HCT116 (cell line): ENCODE data around the gene CEACAM6. TPM values are rescaled to one million over a fixed set of nuclear protein-coding genes. Genes with fewer than 3 reads are reported as not detected.

ENCODE experiments used
- ATAC-seq: fragments of 200-7000 bp; cut with Tn5 transposase; 2 replicates; pipeline ENCODE4 v1.9.1; 2020; ENCODE audit warnings: mild to moderate bottlenecking, moderate library complexity
- BruUV-seq: library from RNA; stranded (reverse); fragments of 400-500 nt; replicated peaks from 2 replicates; lab custom pipeline; 2021; lab: Mats Ljungman, UMichigan
- CTCF ChIA-PET: fragments of 300-600 bp; sonication (Branson Sonifier 250); formaldehyde crosslinking; loops from one replicate; lab custom pipeline; 2021; ENCODE audit warnings: antibody characterized with exemption; lab: Charles Lee
- POLR2A ChIA-PET: fragments of 300-600, 350-600 bp; sonication (Branson Sonifier 250); formaldehyde crosslinking; loops from one replicate; lab custom pipeline; 2021; ENCODE audit warnings: antibody characterized with exemption; lab: Charles Lee
- RAD21 ChIA-PET, 2 experiments: fragments of 300-600 bp; sonication (Branson Sonifier 250); formaldehyde crosslinking; loops; one replicate each; lab custom pipeline; 2023; ENCODE audit warnings: low total read pairs in 2 of 2; ENCODE audit not compliant: uncharacterized antibody in 2 of 2, unreplicated experiment in 2 of 2, low non-redundant PET in 1 of 2; lab: Charles Lee
- DNase-seq: peaks from one replicate; pipeline ENCODE4 v3.0.0-alpha.2; 2010; ENCODE audit warnings: low read depth, low spot score
- H2AFZ ChIP-seq: fragments of 200-600 bp; shearing (Covaris generic), sonication (generic); 2 replicates; pipeline ENCODE4 v1.6.1; 2017; ENCODE audit warnings: low read depth, mixed run types, mixed read lengths, antibody characterized with exemption, low read length; ENCODE audit not compliant: poor library complexity, severe bottlenecking
- H3K27ac ChIP-seq: 2 replicates; pipeline ENCODE4 v1.5.1; 2012; ENCODE audit warnings: low read depth, low read length
- H3K27me3 ChIP-seq: fragments of 200-600 bp; sonication (generic); 2 replicates; pipeline ENCODE4 v1.6.1; 2016; ENCODE audit warnings: mixed run types, low read length, mixed read lengths; ENCODE audit not compliant: insufficient read depth
- H3K36me3 ChIP-seq, 2 experiments: fragments of 200-500 bp in 1 of 2; fragments of 200-600 bp in 1 of 2; sonication (Bioruptor generic) in 1 of 2; sonication (generic) in 1 of 2; 2 replicates each; pipeline versions ENCODE4 v1.5.1 to v1.6.1; 2014 to 2016; ENCODE audit warnings: low read length in 2 of 2, inconsistent platforms in 1 of 2, mixed read lengths in 1 of 2, mixed run types in 1 of 2; ENCODE audit not compliant: insufficient read depth in 2 of 2, control insufficient read depth in 1 of 2
- H3K4me1 ChIP-seq, 2 experiments: fragments of 200-600 bp in 1 of 2; sonication (generic) in 1 of 2; 2 replicates each; pipeline versions ENCODE4 v1.5.1 to v1.6.1; 2012 to 2017; ENCODE audit warnings: low read length in 2 of 2, inconsistent platforms in 1 of 2, mild to moderate bottlenecking in 1 of 2, mixed read lengths in 1 of 2, mixed run types in 1 of 2, moderate library complexity in 1 of 2; ENCODE audit not compliant: insufficient read depth in 2 of 2, control insufficient read depth in 1 of 2
- H3K4me2 ChIP-seq: fragments of 200-600 bp; sonication (generic); 2 replicates; pipeline ENCODE4 v1.6.1; 2017; ENCODE audit warnings: mixed run types, low read length, mixed read lengths
- H3K4me3 ChIP-seq, 2 experiments: fragments of 200-600 bp in 1 of 2; sonication (generic) in 1 of 2; replicated peaks in 1 of 2; 2 replicates each; pipeline ENCODE4 v1.5.1; 2011 to 2016; ENCODE audit warnings: low read length in 2 of 2, control low read depth in 1 of 2, low read depth in 1 of 2, mild to moderate bottlenecking in 1 of 2, mixed read lengths in 1 of 2, mixed run types in 1 of 2
- H3K79me2 ChIP-seq: fragments of 200-600 bp; sonication (generic); 2 replicates; pipeline ENCODE4 v1.6.1; 2017; ENCODE audit warnings: mild to moderate bottlenecking, mixed run types, low read length, moderate library complexity, mixed read lengths; ENCODE audit not compliant: insufficient read depth
- H3K9ac ChIP-seq: fragments of 200-600 bp; sonication (generic); 2 replicates; pipeline ENCODE4 v1.6.1; 2016; ENCODE audit warnings: low read length, mixed read lengths
- H3K9me2 ChIP-seq: fragments of 200-600 bp; sonication (generic), shearing (Covaris generic); 2 replicates; pipeline ENCODE4 v1.6.1; 2017; ENCODE audit warnings: mixed run types, mild to moderate bottlenecking, moderate library complexity; ENCODE audit not compliant: insufficient read depth
- H3K9me3 ChIP-seq, 2 experiments: fragments of 200-500 bp in 1 of 2; fragments of 200-600 bp in 1 of 2; sonication (Bioruptor generic) in 1 of 2; sonication (generic) in 1 of 2; 2 replicates each; pipeline ENCODE4 v1.6.1; 2014 to 2017; ENCODE audit warnings: low read length in 2 of 2, mixed read lengths in 2 of 2, inconsistent platforms in 1 of 2, low read depth in 1 of 2, mild to moderate bottlenecking in 1 of 2, mixed run types in 1 of 2, moderate library complexity in 1 of 2; ENCODE audit not compliant: control insufficient read depth in 1 of 2, insufficient read depth in 1 of 2
- H4K20me1 ChIP-seq: fragments of 200-600 bp; sonication (generic), shearing (Covaris generic); 2 replicates; pipeline ENCODE4 v1.6.1; 2017; ENCODE audit warnings: mixed run types, mild to moderate bottlenecking, moderate library complexity; ENCODE audit not compliant: insufficient read depth
- CEBPB ChIP-seq: IDR thresholded peaks from 2 replicates; pipeline ENCODE4 v1.6.1; 2012; ENCODE audit warnings: low read depth
- MAX ChIP-seq: IDR thresholded peaks from 2 replicates; pipeline ENCODE4 v1.6.1; 2012
- RAD21 ChIP-seq: IDR thresholded peaks from 2 replicates; pipeline ENCODE4 v1.6.1; 2012; ENCODE audit warnings: low read depth, mild to moderate bottlenecking
- REST ChIP-seq: IDR thresholded peaks from 2 replicates; pipeline ENCODE4 v1.6.1; 2012; ENCODE audit warnings: low read depth
- SIN3A ChIP-seq: IDR thresholded peaks from 2 replicates; pipeline ENCODE4 v1.6.1; 2012; ENCODE audit warnings: low read depth
- SP1 ChIP-seq: IDR thresholded peaks from 2 replicates; pipeline ENCODE4 v1.6.1; 2012; ENCODE audit warnings: low read depth
- SRF ChIP-seq: IDR thresholded peaks from 2 replicates; pipeline ENCODE4 v1.6.1; 2012; ENCODE audit warnings: low read depth
- ZNF274 ChIP-seq: fragments of 200-500 bp; sonication (Bioruptor generic); IDR thresholded peaks from 2 replicates; pipeline ENCODE4 v1.6.1; 2014; ENCODE audit warnings: mild to moderate bottlenecking, low read depth, low read length, inconsistent platforms
- intact Hi-C: fragments of 100-400 bp; cut with micrococcal nuclease; formaldehyde crosslinking; loops from 2 replicates; pipeline ENCODE4 v1.10.0; 2022
- total RNA-seq: library from RNA; stranded (reverse); gene quantifications from one replicate; pipeline ENCODE4 v1.2.1, GENCODE V29; 2021; ENCODE audit not compliant: unreplicated experiment

The CEACAM6 gene
- total RNA-seq, 1 experiment from 2014 or later = 0.59 TPM

DNA sequence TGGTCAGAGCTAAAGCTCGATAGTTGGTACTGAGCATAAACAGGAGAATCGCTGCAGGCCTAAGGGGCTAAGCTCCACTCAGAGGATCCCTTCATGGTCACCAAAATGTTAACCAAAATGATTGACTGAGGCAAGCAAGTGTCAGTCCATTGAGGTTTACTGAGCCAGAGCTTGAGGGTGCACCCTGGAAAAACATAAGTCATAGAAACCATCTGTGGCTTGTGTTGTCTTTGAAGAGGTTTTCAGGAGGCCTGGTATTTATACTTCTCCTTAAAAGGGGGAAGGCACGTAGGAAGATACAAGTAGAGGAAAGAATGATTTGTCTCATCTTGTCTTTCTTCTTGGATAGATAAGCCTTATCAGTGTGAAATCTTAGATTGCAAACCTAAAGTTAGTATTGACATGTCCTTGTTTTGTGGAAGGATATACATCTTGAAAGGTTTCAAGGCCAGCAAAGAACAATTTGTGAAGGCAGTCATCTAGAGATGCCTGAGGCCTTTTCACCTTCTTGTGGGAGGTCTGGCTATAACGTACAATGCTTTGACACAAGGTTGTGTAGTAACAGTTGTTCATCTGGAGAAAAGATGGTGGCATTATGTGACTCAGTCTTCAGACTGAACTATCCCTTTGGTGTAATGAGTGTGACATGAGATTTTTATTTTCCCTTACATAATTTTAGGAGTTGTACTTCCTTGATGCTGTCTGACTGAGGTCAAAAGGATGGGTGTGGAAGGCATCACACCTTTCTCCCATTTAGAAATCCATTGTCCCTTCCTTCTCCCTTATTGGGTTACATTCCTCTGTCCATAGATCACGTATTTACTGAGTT is 14.7 kb upstream of the CEACAM6 start:
- Histone ChIP-seq H3K9me3 (no peaks in the 10 kb centered on the region), H3K4me3 (no peak overlapping the region), H3K4me2 (no peak overlapping the region), H3K36me3 (no peaks in the 10 kb centered on the region), H3K27me3 (peaks cover 50% of the 10 kb centered on the region), H4K20me1 (no peaks in the 10 kb centered on the region), H3K4me1 (no peaks in the 10 kb centered on the region), H3K27ac (no peak overlapping the region), H3K9me2 (no peaks in the 10 kb centered on the region), H2AFZ (no peak overlapping the region), H3K79me2 (no peaks in the 10 kb centered on the region), H3K9ac (no peak overlapping the region)
- POLR2A ChIA-PET = no interaction called here
- TF ChIP-seq REST = no peak
- no peak for TF ChIP-seq CEBPB
- TF ChIP-seq SRF = no peak
- TF ChIP-seq MAX = no peak
- no peak for TF ChIP-seq ZNF274
- TF ChIP-seq RAD21 = no peak
- no peak for TF ChIP-seq SP1
- TF ChIP-seq SIN3A = no peak
- no peak for DNase-seq
- no peak for ATAC-seq
- no TSS peak for BruUV-seq
- CTCF ChIA-PET = interaction anchor here (1.1 to 1.6 kb wide), 4 partner anchors 11 to 52 kb away, joined by 3 to 8 read pairs (median 3); no protein-coding TSS in a partner anchor
- RAD21 ChIA-PET = no interaction called here
- intact Hi-C loops = no loop called here
